HG03103 (cell line): Measurements from ENCODE around the gene AIMP2.
"Not testable (repeated sequence)": the region's sequence is repeated elsewhere in the genome, so short reads cannot be mapped to it uniquely, and the experiment has no call there.

Source experiments
- ATAC-seq: cut with Tn5 transposase; IDR thresholded peaks from one replicate; pipeline ENCODE4 v1.9.1; 2021; ENCODE audit warnings: low read depth; ENCODE audit not compliant: unreplicated experiment

AIMP2 gene

DNA sequence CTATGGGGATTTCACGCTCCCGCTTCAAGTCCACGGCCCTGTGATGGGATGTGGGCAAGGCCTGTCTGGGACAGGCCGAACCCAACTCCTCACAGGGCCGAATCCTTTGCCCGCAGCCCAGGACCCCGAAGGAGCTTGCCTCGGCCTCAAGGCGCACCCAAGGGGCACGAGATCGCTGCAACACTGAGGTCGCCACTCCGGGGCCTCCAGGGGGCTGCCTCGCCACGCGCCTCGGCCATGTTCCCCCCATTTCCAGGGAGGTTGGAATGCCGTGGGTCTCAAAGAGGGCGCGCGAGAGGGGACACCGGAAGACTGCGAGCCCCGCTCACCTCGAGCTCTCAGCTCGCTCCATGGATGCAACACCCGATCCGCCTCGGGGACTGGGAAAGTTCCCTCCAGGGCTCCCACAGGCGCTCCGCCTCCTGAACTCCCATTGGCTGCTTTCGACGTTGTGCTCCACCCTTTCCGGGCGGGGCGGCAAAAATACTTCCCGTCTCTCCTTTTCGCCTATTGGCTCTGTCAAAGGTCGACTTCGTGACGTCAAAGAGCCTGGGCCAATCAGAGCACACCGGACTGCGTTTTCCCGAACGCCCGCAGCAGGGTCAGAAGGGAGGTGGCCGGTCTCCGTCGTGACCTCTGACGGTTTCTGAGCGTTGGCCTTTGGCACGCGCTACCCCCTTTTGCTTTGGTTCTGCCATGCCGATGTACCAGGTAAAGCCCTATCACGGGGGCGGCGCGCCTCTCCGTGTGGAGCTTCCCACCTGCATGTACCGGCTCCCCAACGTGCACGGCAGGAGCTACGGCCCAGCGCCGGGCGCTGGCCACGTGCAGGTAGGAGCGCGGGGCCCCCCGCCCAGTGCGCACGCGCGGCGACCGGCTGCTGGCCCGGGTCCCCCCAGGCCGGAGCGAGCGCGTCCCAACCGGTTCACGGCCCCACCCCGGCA lies at the start of gene AIMP2, which contains the start of gene PMS2:
Gene AIMP2 (plus strand): TSS at position 605 of the 944 bp plus-strand sequence. CDS start 92 bp downstream, at position 697.
Gene PMS2 (minus strand): TSS at position 382 of the 944 bp plus-strand sequence. CDS start 30 bp downstream, at position 352.
- ATAC-seq: peak; percentile 86

DNA sequence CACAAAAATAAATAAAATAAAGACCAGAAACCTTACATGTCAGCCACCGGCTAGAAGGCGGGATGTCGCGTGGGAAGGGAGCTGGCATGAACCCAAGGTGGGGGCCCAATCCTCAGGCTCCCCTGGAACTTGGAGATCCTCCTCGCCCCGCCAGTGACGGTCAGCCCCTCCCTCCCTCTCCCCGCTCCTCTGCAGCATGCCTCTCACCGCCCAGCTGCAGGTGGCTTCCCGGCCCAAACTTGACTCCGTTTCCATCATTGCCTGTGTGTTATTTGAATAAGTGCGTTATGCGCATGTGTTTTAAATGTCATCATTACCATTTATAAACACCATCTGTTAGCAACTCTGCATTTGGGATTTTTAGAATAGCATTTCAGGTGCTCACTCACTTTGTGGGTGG lies 45.9 kb upstream of the AIMP2 start:
- ATAC-seq: not testable (repeated sequence)

DNA sequence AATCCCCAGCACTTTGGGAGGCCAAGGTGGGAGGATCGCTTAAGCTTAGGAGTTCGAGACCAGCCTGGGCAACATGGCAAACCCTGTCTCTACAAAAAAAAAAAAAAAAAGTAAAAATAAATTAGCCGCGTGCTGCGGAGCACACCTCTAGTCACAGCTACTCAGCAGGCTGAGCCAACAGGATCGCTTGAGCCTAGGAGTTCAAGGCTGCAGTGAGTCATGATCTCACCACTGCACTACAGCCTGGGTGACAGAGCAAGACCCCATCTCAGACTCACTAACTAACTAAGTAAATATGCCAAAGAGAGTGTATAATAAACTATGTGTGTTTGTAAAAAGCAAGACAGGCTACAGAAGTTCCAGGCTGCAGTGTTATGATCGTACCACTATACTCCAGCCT lies 45.3 kb upstream of the AIMP2 start:
- ATAC-seq: not testable (repeated sequence)

DNA sequence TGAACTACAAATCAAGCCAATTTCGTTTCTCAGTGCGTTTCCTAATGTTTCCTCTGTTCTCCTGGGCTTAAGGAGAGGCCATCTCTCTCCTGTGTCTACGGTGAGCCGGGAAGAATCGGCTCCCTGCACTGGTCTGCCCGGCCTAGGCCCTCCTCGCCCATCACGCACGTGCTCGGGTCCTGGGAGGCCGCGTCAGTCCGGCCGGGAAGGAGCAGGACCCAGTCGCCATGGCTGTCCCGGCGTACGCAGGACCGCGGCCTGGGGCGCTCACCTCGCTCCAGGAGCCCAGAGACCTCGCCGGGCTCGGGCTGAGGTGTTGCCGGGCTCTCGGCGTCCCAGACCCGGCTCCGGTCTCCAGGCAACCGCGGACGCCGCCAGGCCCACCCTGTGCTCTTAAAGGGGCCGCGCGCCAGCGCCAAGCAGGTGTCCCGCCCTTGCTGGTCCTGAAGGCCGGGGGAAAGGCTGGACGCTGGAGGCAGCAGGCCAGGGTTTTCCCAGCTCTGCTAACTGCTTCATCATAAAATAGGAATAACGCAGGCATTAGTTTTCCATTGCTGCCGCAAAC lies 38.6 kb upstream of the AIMP2 start, which contains the start of gene RSPH10B:
Gene RSPH10B (minus strand): TSS at position 343 of the 565 bp plus-strand sequence. CDS start 3,573 bp downstream, outside the sequence.
- not testable (repeated sequence) for ATAC-seq

DNA sequence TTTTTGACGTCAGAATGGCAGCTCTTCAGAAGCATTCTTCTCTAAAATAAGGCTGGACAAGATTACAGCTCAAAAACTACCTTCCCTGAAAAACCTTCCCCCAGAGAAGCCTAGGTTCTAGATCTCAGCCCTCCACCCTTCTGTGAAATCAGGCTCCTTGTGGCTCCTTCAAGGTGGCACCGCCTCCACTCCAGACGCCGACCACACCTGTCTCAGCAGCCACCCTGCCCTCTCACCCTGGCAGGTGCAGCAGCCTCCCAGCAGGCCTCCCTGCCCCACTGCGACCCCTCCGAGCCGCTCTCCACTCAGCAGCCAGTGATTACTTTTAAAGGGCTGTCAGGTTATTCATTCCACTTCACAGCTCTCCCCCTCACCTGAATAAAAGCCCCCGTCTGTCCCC lies 35.5 kb upstream of the AIMP2 start:
- not testable (repeated sequence) for ATAC-seq

DNA sequence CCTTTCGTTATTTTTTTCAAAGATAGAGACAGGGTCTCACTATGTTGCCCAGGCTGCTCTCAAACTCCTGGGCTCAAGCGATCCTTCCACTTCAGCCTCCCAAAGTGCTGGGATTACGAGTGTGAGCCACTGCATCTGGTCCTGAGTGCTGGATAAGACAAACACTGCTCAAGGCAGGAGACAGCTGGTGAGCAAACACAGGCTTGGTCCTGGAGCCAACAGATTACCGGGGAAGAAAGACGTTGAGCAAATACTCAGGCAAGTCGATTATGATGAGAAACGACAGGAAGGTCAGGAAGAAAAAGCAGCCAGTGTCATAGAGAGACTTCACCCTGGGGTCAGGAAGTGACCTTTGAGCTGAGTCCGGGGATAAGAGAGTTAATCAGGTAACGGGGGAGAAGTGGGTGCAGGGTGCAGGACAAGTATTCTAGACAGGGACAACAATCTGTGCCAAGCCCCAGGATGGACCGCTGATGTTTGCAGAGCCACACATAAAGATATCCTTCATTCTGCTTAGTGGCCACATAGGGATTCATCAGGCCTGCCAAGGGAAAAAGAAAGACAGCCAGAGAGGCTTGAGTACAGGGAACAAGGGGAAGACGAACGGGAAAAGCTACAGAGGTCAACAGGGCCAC lies 29.3 kb upstream of the AIMP2 start:
- not testable (repeated sequence) for ATAC-seq

DNA sequence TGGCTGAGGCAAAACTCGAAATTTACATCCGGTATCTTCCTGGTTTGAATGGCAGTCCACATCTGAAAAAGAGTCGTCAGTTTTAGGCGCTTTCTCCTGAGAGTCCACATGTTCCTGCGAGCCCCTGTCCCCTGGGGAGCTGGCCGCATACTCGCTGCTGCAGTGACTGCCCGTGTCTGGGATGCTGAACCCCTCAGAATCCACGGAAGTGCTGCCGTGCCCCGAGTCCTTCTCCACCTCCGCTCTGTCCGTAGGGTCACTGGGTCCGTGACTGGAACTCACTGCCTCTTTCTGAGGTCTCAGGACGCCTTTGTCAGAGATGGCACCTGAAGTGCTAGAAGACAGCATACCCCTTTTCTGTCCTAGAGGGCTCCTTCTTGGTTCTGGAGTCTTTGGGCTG lies 22.0 kb upstream of the AIMP2 start:
- ATAC-seq: not testable (repeated sequence)

DNA sequence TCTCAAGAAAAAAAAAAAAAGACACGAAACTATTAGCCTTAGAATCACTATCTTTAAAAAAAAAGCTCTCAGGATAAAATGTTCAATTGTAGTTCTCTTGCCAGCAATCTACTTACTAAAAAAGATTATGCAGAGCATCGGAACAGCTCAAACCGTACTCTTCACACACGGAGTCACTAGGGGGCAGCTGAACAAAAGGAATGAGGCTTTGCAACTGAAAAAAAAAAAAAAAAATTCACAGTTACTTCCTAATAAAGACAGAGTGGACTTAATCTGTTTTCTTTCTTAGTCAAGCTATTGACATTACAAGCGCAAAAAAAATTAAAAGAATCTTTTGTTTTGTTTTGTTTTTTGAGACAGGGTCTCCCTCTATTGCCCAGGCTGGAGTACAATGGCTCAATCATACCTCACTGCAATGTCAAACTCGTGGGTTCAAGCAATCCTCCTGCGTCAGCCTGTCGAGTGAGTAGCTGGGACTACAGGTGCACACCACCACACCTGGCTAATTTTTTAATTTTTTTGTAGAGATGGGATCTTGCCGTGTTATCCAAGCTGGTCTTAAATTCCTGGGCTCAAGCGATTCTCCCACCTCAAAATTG lies 11.8 kb upstream of the AIMP2 start:
- ATAC-seq: no peak

DNA sequence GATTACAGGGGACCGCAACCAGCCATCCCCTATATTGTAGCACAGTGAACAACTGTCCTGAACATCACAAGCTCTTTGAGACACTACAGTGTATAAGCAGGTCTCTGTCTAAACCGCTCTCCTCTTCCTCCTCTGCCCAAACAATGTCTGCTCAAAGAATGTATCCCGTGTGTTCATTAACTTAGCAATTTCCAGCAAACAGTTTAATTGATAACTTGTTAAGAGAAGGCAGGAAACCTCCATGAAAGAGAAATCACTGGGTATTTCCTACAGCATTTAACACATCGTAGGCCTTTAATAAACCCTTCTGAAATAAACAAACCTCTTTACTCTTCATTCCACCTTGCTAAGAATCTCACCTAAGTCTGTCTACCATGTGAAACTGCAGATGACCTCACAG lies 1.7 kb upstream of the AIMP2 start:
- no peak for ATAC-seq

DNA sequence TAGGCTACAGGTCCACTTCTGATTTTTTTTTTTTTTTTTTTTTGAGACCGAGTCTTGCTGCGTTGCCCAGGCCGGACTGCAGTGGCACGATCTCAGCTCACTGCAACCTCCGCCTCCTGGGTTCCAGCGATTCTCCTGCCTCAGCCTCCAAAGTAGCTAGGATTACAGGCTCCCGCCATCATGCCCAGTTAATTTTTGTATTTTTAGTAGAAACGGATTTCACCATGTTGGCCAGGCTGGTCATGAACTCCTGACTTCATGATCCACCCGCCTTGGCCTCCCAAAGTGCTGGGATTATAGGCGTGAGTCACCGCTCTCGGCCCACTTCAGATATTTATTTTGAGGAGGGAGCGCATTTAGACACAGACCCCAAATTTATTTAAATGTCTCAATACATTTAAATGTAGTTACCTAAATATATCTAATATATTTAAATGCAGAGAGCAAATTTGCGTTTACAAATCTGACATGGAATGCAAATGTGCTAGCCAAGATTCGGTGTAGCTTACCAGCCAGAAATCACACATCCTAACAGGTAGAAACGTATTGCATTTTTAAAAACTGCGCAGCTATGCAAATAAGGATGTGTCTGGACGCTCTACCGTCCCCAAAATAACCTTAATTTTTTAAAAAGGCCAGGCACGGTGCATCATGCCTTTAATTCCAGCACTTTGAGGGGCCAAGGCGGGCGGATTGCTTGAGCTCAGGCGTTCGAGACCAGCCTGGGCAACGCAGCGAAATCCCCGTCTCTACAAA lies 1.1 kb upstream of the AIMP2 start:
- ATAC-seq: not testable (repeated sequence)

DNA sequence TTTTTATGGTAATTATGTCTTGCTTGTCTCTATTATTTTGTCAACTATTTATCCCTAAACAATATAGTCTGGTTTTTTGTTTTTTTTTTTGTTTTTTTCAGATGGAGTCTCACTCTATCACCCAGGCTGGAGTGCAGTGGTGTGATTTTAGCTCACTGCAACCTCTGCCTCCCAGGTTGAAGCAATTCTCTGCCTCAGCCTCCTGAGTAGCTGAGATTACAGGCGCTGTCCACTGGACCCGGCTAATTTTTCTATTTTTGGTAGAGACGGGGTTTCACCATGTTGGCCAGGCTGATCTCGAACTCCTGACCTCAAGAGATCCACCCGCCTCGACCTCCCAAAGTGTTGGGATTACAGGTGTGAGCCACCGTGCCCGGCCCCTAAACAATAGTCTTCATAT lies 1.3 kb downstream of the AIMP2 start:
- not testable (repeated sequence) for ATAC-seq

DNA sequence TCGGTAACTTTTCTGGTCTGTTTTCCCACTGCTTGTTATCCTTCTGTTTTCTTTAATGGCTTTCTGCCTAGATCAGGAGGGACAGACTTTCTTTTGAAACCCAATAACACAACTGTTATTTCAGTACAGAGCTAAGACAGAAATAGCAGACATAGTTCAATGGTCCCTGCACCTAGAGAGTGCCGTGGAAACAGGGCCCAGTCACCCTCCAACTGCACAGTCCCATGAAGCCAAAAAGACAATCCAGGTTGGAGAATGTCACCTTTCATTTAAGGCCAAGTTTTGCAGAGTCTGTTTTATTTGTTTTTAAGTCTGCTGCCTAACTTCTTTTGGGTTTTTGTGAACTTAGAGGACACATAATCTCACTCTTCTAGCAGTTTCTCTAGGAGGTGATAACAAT lies 2.5 kb downstream of the AIMP2 start:
- ATAC-seq: no peak

DNA sequence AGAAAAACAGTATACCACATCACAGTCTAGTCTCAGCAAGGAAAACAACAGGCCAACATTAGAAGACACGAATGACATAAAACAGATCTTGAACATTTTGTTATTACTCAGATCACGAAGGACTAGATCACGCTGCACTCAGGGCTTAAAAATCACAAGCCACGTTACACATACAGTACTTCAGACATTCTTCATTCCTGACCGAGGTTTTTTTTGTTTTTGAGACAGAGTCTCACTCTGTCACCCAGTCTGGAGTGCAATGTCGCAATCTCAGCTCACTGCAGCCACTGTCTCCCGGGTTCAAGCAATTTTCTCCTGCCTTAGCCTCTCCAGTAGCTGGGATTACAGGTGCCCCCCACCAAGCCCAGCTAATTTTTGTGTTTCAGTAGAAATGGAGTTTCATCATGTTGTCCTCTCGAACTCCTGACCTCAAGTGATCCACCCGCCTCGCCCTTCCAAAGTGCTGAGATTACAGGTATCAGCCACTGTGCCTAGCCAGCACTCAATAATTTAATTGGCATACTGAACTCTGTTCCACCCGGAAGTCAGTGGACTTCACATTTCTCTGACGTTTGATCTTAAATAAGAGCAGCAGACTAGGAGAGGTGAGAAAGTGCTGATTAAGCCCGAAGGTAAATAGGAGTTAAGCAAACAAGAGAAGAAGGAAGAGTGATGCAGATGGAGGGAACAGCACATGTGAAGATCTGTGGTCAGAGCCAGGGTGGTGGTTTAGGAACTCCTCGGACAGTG lies 3.5 kb downstream of the AIMP2 start:
- no peak for ATAC-seq

DNA sequence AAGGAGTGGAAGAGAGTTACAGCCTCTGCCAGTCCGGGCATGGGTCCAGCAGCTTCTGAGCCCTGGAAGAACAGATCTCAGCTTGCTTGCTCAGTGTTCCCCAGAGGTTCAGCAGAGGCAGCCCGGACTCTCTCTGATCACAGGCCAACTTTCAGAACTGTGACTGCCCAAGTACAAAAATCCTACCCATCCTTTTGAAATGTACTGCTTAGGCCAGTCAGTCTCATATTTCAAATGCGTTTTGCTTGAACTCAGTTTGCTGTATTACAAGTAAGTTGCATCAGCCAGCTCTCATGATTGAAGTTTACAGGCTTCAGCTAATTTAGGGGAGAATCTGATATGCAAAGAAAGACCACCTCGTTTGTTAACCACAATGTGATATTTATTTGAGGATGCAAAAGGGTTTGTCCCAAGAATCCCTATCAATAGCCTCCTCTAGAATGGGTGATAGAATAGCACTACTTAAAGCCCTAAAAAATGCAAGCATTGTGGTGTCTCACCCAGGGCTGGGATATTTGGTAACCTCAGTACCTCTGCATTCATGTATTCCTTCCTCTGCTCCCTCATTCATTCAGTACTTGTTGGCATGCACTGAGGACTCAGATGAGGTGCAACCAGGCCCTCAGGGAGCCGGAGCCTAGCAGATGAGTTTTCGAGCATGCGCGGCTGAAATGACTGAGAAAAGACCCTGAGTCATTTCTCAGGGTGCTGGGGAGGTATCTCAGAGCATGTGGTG lies 7.0 kb downstream of the AIMP2 start:
- no peak for ATAC-seq

DNA sequence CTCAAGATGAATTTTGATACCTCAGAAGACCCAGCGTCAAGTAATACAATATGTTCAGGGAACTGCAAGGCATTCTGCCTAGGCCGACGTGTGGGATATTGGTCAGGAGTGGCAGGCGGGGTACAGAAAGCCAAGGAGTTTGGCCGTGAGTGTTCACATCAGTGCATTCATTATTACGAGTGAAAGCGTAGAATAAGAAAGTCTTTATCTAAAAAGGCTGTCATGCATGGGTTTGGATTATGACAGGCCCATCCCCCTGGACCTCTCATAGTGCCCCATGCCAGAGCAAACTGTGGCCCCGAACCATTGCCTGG lies 7.5 kb downstream of the AIMP2 start:
- no peak for ATAC-seq

DNA sequence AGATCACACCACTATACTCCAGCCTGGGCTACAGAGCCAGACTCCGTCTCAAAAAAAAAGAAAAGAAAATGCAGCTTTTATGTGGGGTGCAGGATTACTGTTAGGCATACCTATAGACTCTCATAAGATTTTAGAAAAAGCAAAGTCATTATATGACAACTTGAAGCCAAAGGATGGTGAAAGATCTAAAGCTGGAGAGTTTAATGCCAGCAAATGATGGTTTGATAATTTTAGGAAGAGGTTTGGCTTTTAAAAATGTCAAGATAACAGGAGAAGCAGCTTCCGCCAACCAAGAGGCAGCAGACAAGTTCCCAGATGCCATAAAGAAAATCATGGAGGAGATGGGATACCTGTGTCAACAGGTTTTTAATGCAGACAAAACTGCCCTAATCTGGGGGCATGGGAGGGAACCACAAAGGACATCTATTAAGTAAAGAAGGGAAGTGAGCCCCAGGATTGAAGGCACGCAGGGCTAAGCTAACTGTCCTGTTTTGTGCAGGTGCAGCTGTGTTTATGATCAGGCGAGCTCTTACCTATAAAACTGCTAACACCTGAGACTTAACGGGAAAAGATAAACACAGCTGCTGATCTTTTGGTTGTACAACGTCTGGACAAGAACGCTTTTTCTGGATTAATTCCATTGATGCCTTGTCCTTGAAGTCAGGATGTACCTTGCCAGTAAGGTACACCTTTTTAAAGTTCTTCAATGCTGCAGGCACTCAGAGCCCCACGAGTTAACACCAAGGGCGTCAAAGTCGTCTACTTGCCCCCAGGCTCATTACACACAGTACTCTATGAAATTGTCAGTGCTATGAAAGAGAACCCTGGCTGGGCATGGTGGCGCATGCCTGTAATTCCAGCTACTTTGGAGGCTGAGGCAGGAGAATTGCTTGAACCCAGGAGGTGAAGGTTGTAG lies 11.6 kb downstream of the AIMP2 start:
- ATAC-seq: no peak

DNA sequence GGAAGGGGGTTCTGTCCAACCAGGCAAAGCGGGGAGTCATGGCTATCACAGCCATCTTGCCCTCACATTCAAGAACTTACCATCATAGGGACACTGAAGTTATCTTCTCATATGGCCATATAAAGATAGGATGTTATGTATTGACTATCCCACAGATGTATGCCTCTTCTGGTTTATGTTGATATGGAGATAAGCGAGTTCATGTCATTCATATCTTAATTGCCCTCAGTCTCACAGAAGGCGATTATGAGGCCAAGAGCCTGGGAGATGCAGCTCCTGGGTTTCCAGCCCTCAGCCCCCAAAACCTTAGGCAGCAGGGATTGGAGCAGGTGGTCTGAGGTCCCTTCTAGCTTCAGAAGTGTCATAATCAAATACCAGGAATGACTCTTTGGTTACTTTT lies 13.6 kb downstream of the AIMP2 start:
- no peak for ATAC-seq

DNA sequence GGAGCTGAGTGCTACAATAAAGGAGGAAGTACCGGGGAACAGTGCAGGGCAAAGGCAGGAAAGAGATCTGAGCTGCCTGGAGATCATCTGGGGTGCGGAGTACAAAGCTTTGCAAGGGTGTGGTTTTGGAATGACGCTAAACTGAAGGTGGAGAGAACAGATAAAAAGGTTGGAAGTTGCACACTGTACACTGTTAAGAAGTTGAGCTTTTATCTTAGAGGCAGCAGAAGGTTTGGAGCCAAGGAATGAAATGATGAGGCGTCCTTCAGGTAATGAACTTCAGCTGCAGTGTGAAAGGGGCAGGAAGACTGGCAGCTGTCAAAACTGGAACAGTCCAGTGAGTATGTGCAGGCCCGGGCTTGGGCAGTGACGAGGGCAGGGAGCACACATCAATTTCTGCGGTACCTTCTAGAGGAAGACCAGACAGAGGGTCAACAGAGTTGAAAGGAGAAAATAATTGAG lies 14.9 kb downstream of the AIMP2 start:
- no peak for ATAC-seq
